ENCODE data around the gene AHSA1.

The AHSA1 gene

GRCh38 chr14:77511486-77512162 is 53.7 kb downstream of the AHSA1 start:
- FAIRE-seq: no peak

GRCh38 chr14:77516126-77516525 is 58.2 kb downstream of the AHSA1 start:
- FAIRE-seq: no peak

All from endometrium (tissue), 2 donors.